B cell (primary cell): ENCODE measurements around the gene MRAS. TPM values are rescaled to one million over a fixed set of nuclear protein-coding genes. Genes with fewer than 3 reads are reported as not detected.

ENCODE experiments used
- ATAC-seq: fragments of 200-7000 bp; cut with Tn5 transposase; one replicate; pipeline ENCODE4 v1.10.0; 2021; ENCODE audit warnings: low read depth, mild to moderate bottlenecking, moderate number of reproducible peaks, moderate library complexity
- CTCF ChIA-PET: fragments of 350-600 bp; sonication (Branson Sonifier 250); formaldehyde crosslinking; loops from one replicate; lab custom pipeline; 2021; ENCODE audit warnings: antibody characterized with exemption, inconsistent platforms; lab: Charles Lee
- POLR2A ChIA-PET: fragments of 350-600 bp; sonication (Branson Sonifier 250); formaldehyde crosslinking; loops from one replicate; lab custom pipeline; 2021; ENCODE audit warnings: antibody characterized with exemption; lab: Charles Lee
- DNase-seq: peaks from one replicate; pipeline ENCODE4 v3.0.0; 2013
- H2AFZ ChIP-seq: 2 replicates; pipeline ENCODE4 v1.6.1; 2012; ENCODE audit warnings: mild to moderate bottlenecking, low read depth, low read length; ENCODE audit not compliant: insufficient read depth, poor library complexity, severe bottlenecking
- H3K27ac ChIP-seq, 2 donors: 1 replicate in 1 of 2; 2 replicates in 1 of 2; pipeline ENCODE4 v1.5.1; 2012 to 2013; ENCODE audit warnings: low read length in 2 of 2, mild to moderate bottlenecking in 2 of 2, moderate library complexity in 1 of 2
- H3K27me3 ChIP-seq, 4 experiments: fragments of 200-600 bp in 1 of 4; sonication (generic) in 1 of 4; replicated peaks in 1 of 4; 1 replicate in 2 of 4; 2 replicates in 2 of 4; pipeline versions ENCODE4 v1.6.1 to v1.7.0; 2013 to 2016; ENCODE audit warnings: low read length in 3 of 4, mild to moderate bottlenecking in 2 of 4, mixed read lengths in 1 of 4, moderate library complexity in 1 of 4; ENCODE audit not compliant: insufficient read depth in 4 of 4, control insufficient read depth in 3 of 4; ENCODE audit errors: control extremely low read depth in 1 of 4
- H3K36me3 ChIP-seq, 2 experiments: replicated peaks in 1 of 2; 1 replicate in 1 of 2; 2 replicates in 1 of 2; pipeline versions ENCODE4 v1.6.1 to v1.7.1; 2013; ENCODE audit warnings: low read length in 1 of 2; ENCODE audit not compliant: insufficient read depth in 2 of 2, control insufficient read depth in 1 of 2; ENCODE audit errors: control extremely low read depth in 1 of 2, extremely low read depth in 1 of 2
- H3K4me1 ChIP-seq, 2 donors: fragments of 200-600 bp in 1 of 2; sonication (generic) in 1 of 2; 1 replicate in 1 of 2; 2 replicates in 1 of 2; pipeline versions ENCODE4 v1.5.1 to v1.6.1; 2013 to 2017; ENCODE audit warnings: low read length in 2 of 2; ENCODE audit not compliant: control insufficient read depth in 2 of 2, insufficient read depth in 2 of 2
- H3K4me2 ChIP-seq: replicated peaks from 2 replicates; pipeline ENCODE3; 2012; ENCODE audit warnings: mild to moderate bottlenecking, low read depth, low read length; ENCODE audit not compliant: poor library complexity, severe bottlenecking
- H3K4me3 ChIP-seq, 5 experiments: fragments of 200-600 bp in 1 of 5; sonication (generic) in 1 of 5; 1 replicate in 3 of 5; 2 replicates in 2 of 5; pipeline versions ENCODE4 v1.5.1 to v1.7.0; 2011 to 2016; ENCODE audit warnings: low read length in 4 of 5, mild to moderate bottlenecking in 4 of 5, low read depth in 2 of 5, control low read depth in 1 of 5, moderate library complexity in 1 of 5; ENCODE audit not compliant: insufficient read depth in 1 of 5; ENCODE audit errors: control extremely low read depth in 1 of 5, extremely low read depth in 1 of 5
- H3K79me2 ChIP-seq: fragments of 200-600 bp; sonication (generic); one replicate; pipeline ENCODE4 v1.6.0; 2016; ENCODE audit warnings: low read length; ENCODE audit not compliant: control insufficient read depth, insufficient read depth
- H3K9ac ChIP-seq: fragments of 200-600 bp; sonication (generic); 2 replicates; pipeline ENCODE4 v1.6.1; 2017; ENCODE audit warnings: mild to moderate bottlenecking, low read length, moderate library complexity
- H3K9me3 ChIP-seq, 3 donors: one replicate each; pipeline versions ENCODE4 v1.6.1 to v1.7.1; 2013; ENCODE audit warnings: low read length in 2 of 3; ENCODE audit not compliant: control insufficient read depth in 2 of 3, insufficient read depth in 1 of 3; ENCODE audit errors: control extremely low read depth in 1 of 3
- H4K20me1 ChIP-seq: 2 replicates; pipeline ENCODE4 v1.6.0; 2012; ENCODE audit warnings: mild to moderate bottlenecking, low read length; ENCODE audit not compliant: insufficient read depth, control insufficient read depth, poor library complexity, severe bottlenecking
- H3K27ac Mint-ChIP-seq: one replicate; pipeline ENCODE4 v1.8.0; 2021; ENCODE audit warnings: mixed read lengths
- H3K27me3 Mint-ChIP-seq: one replicate; pipeline ENCODE4 v1.8.0; 2021; ENCODE audit warnings: mixed read lengths
- H3K4me1 Mint-ChIP-seq: one replicate; pipeline ENCODE4 v1.8.0; 2021; ENCODE audit warnings: mixed read lengths
- H3K4me3 Mint-ChIP-seq: one replicate; pipeline ENCODE4 v1.8.0; 2021; ENCODE audit warnings: mixed read lengths
- H3K9me3 Mint-ChIP-seq: one replicate; pipeline ENCODE4 v1.8.0; 2022; ENCODE audit warnings: mixed read lengths; ENCODE audit not compliant: insufficient read depth
- EZH2 ChIP-seq: IDR thresholded peaks from 2 replicates; pipeline ENCODE4 v1.6.1; 2012; ENCODE audit warnings: borderline replicate concordance, low read depth, mild to moderate bottlenecking, moderate library complexity, low read length; ENCODE audit not compliant: insufficient read depth, poor library complexity, severe bottlenecking
- WGBS: methylation state at CpG from one replicate; pipeline ENCODE4 v1.1.5; 2013; ENCODE audit warnings: missing lambda C conversion rate; ENCODE audit not compliant: insufficient coverage; 5-methylcytosine and 5-hydroxymethylcytosine counted together
- intact Hi-C: fragments of 100-400 bp; cut with micrococcal nuclease; formaldehyde crosslinking; loops from one replicate; pipeline ENCODE4 v1.10.0; 2022
- polyA plus RNA-seq: library from polyadenylated mRNA; depleted of rRNA; stranded (reverse); fragments of >200 nt; gene quantifications from 2 replicates; pipeline ENCODE4 v1.2.3, GENCODE V29; 2012
- total RNA-seq, 2 donors: library from RNA; stranded (reverse); fragments of 120-200 nt in 1 of 2; gene quantifications; 1 replicate in 1 of 2; 2 replicates in 1 of 2; pipeline versions ENCODE4 v1.2.3 to v1.2.4, GENCODE V29; 2013 to 2022
- TF ChIP-seq, protein P1 (sequence below): fragments of 200-600 bp; IDR thresholded peaks from one replicate; pipeline ENCODE4 v1.8.0; 2022; ENCODE audit warnings: antibody characterized with exemption, mild to moderate bottlenecking

The MRAS gene
- total and polyA plus RNA-seq, 2 donors (not counting 1 experiment from before 2014, with no cell fraction given): 0.03 to 0.22 TPM

GRCh38 chr3:138441742-138442141 lies 93.4 kb downstream of the MRAS start:
- Histone ChIP-seq H3K4me2 (no peak overlapping the region), H3K27me3 (peaks cover 0 to 3% (median 1%) of the 10 kb centered on the region in 4 experiments), H3K27ac (no peak overlapping the region), H4K20me1 (no peaks in the 10 kb centered on the region), H3K9ac (no peak overlapping the region), H3K9me3 (no peaks in the 10 kb centered on the region), H2AFZ (no peak overlapping the region), H3K4me3 (no peak overlapping the region), H3K4me1 (no peaks in the 10 kb centered on the region), H3K36me3 (no peaks in the 10 kb centered on the region), H3K79me2 (no peaks in the 10 kb centered on the region)
- no CpG with 5 or more reads among the region's 2 CpGs for WGBS
- Mint-ChIP-seq H3K27ac (no peak overlapping the region), H3K27me3 (peaks cover 34% of the 10 kb centered on the region), H3K4me3 (no peak overlapping the region), H3K9me3 (no peaks in the 10 kb centered on the region), H3K4me1 (no peaks in the 10 kb centered on the region)
- ATAC-seq (no peak), DNase-seq (no peak)
- POLR2A ChIA-PET: no interaction called here
- CTCF ChIA-PET: interaction anchor here (0.9 kb wide), 1 partner anchor 475 kb away, joined by 3 read pairs; no protein-coding TSS in a partner anchor
- intact Hi-C loops: no loop called here
- TF ChIP-seq, protein P1, sequence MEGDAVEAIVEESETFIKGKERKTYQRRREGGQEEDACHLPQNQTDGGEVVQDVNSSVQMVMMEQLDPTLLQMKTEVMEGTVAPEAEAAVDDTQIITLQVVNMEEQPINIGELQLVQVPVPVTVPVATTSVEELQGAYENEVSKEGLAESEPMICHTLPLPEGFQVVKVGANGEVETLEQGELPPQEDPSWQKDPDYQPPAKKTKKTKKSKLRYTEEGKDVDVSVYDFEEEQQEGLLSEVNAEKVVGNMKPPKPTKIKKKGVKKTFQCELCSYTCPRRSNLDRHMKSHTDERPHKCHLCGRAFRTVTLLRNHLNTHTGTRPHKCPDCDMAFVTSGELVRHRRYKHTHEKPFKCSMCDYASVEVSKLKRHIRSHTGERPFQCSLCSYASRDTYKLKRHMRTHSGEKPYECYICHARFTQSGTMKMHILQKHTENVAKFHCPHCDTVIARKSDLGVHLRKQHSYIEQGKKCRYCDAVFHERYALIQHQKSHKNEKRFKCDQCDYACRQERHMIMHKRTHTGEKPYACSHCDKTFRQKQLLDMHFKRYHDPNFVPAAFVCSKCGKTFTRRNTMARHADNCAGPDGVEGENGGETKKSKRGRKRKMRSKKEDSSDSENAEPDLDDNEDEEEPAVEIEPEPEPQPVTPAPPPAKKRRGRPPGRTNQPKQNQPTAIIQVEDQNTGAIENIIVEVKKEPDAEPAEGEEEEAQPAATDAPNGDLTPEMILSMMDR: no peak
- TF ChIP-seq EZH2: no peak

- ATAC-seq: no peak
- Mint-ChIP-seq H3K9me3 (no peaks in the 10 kb centered on the region), H3K27ac (no peak overlapping the region), H3K4me1 (no peaks in the 10 kb centered on the region), H3K27me3 (peaks cover 28% of the 10 kb centered on the region), H3K4me3 (no peak overlapping the region)
- H3K79me2 ChIP-seq: no peaks in the 10 kb centered on the region
- TF ChIP-seq, protein P1: no peak
- TF ChIP-seq EZH2: no peak
- H3K4me2 ChIP-seq: no peak overlapping the region
- intact Hi-C loops: no loop called here
- H2AFZ ChIP-seq: no peak overlapping the region
- H4K20me1 ChIP-seq: no peaks in the 10 kb centered on the region
- H3K27me3 ChIP-seq: peaks cover 0 to 2% (median 0%) of the 10 kb centered on the region in 4 experiments
- POLR2A ChIA-PET: no interaction called here
- DNase-seq: no peak
- no peaks in the 10 kb centered on the region for H3K9me3 ChIP-seq
- H3K9ac ChIP-seq: no peak overlapping the region
- H3K4me1 ChIP-seq: no peaks in the 10 kb centered on the region
- CTCF ChIA-PET: no interaction called here
- 100% methylated on average over 1 of the region's 5 CpGs for WGBS
- H3K27ac ChIP-seq: no peak overlapping the region
- no peak overlapping the region for H3K4me3 ChIP-seq
- H3K36me3 ChIP-seq: no peaks in the 10 kb centered on the region
Observed at GRCh38 chr3:138442433-138442832, 94.1 kb downstream of the MRAS start.
